GM19351 (cell line): ENCODE measurements around the gene POP4.
A peak's percentile ranks its signal among the peaks of the same experiment; 100 is the strongest.
"Not testable (repeated sequence)": the region's sequence is repeated elsewhere in the genome, so short reads cannot be mapped to it uniquely, and the experiment has no call there.

Experiments used
- ATAC-seq: cut with Tn5 transposase; IDR thresholded peaks from one replicate; pipeline ENCODE4 v1.9.1; 2021; ENCODE audit warnings: mild to moderate bottlenecking, moderate library complexity; ENCODE audit not compliant: unreplicated experiment

POP4 gene, protein sequence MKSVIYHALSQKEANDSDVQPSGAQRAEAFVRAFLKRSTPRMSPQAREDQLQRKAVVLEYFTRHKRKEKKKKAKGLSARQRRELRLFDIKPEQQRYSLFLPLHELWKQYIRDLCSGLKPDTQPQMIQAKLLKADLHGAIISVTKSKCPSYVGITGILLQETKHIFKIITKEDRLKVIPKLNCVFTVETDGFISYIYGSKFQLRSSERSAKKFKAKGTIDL

DNA sequence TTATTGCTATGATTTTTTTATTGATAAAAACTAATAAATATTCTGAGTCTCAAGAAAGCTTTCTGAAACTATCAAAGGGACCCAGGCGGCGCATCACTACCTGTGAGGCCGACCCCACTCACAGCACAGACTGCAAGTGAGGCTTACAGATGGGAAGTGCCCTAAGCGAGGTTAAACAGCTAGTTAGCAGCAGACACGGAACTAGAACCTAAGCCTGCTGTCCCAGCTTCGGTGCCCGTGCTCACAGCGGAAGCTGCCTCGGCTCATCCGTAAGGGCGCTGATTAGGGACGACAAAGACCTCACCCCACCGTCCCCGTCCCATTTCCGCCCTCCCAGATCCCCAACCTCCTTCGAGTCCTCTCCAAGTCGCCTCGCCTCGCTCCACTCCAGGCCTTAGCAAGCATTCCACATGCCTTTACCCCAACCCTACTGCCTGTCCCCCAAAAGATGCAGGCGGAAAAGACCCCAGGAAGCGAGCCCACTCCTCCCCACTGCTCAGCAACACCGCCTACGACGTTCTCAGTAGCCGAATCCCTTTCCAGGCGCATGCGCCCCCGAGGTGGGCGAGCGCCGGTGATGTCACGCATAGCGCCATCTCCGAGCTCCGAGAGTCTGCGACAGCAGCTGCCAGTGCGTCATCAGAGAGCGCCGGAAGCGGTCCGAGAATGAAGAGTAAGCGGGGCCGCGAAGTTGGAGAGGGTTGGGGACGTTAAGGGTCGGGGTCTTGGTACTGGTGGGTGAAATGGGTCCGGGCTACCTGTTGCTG is at the start of gene POP4:
Gene POP4, plus strand, starts transcription at position 631 of the 767 bp plus-strand sequence. Its CDS starts 36 bp downstream, at position 667.
- ATAC-seq = peak; percentile 49

GRCh38 chr19:29559110-29559509 is 47.0 kb upstream of the POP4 start:
- not testable (repeated sequence) for ATAC-seq

- ATAC-seq = no peak
Observed at GRCh38 chr19:29559743-29560142, 46.3 kb upstream of the POP4 start.

DNA sequence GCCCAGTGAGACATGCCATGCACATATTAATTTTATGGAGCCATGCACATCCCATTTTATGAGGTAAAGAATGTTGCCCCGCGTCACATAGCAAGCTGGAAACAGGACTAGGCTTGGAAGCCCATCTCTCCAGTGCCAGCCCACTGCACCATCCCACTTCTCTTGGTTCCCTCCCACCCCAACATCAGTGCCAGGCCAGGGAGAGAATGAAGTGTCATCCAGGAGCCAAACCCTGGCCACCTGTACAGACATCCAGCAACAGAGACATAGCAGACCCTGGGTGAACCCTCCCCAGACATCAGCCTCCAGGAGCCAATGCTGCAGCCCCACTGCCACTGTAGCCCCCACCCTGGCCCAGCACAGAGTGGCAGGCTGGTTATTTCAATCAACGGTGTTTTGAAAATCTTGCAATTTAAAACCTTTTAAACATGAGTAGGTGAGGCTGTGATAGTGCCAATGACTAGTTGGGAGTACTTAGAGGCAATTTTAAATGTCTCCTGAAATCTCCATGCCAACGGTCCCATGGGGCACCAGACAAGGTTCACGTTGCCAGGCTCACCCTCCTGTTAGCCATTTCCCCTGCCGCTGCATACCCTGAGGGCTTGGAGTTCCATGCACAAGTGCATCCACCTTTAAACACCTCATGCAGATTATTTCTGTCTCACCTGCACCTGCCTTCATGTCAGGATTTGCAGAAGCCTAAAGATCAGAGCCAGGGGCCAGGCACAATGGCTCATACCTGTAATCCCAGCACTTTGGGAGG is 45.6 kb upstream of the POP4 start:
- no peak for ATAC-seq

- ATAC-seq = no peak
Observed at GRCh38 chr19:29561601-29562000, 44.5 kb upstream of the POP4 start.

DNA sequence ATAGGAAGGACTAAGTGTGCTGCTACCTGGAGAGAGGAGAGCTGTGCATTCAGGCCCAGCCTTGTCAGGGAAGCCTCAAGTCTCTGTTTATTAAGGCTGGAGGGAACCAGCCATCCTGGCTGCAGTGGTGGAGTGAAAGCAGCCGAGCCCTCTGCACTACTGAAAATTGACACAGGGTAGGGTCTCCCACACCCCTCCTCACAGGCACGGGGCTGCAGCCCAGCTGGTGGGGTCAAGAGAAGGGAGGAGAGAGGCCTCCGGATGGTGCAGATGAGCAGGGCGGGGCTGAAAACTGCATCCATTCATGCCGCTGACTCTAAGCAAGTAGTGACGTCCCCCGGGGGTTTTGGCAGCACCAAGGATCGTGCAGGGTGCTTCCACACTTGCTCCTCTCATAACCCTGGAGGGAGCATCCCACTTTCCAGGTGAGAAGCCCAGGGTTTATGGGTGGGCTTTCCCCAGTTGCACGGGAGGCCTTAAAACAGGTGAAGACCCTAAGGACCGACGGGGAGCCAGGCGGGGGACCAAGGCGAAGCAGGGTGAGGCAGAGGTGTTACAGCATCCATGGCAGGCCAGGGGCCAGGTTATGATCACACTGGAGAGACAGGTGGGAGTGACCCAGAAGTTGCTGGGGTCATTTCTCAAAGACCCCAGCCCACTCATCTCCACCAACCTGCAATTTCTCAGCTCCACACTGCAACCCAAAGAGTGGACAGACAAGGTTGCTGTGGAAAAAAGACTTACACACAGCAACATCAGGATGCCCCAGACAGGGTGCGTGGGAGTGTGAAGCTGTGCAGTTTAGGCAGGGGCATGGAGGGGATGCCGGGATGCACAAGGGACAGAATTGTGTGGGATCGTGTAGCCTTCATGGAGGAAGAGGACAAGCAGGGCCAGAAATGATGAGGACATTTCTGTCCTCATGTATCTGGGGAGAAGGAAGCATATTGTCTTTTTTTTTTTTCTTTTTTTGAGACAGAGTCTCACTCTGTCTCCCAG is 43.5 kb upstream of the POP4 start:
- ATAC-seq = no peak

GRCh38 chr19:29563486-29564101 is 42.5 kb upstream of the POP4 start:
- no peak for ATAC-seq

DNA sequence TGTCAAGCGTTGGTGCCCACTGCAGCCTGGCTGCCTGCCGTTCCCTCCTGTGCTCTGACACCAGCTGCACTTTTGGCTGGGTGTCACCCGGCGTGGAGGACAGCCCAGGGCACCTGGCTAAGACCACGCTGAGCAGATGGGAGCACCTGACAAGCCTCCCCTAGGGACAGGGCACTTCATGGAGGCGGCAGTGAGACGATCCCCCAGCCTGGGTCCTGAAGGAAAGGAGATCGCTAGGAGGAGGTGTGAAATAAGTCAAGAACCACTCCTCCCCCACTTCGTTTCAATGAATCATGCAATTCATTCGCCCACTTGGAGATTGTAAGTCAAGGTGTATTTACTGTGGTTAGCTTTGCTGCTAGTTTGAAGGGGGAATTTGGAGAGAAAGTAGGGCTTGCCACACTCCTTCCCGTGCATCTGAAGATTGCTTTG is 41.5 kb upstream of the POP4 start:
- no peak for ATAC-seq

DNA sequence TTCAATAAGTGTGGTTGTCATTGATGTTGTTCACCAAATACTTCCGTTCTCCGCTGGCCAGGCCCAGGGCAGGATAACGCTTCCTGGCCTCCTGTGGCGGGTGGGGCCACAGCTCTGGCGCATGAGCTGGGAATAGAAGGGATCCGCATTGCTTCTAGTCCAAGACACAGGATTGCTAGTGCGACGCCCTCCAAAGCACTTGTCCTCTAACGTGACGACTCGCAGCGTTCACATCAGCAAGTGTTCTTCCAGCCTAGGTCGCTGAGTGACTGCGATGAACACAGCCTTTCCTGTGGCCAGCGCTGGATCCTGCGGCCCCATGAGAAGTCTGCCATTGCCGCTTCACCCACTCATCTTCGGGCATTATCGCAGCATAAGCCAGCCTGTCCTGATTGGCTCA is 40.9 kb upstream of the POP4 start:
- ATAC-seq = no peak

GRCh38 chr19:29566496-29567054 is 39.5 kb upstream of the POP4 start:
- no peak for ATAC-seq

GRCh38 chr19:29567366-29567915 is 38.6 kb upstream of the POP4 start:
- no peak for ATAC-seq

GRCh38 chr19:29568036-29569025 is 37.8 kb upstream of the POP4 start:
- no peak for ATAC-seq

GRCh38 chr19:29569038-29569911 is 36.8 kb upstream of the POP4 start:
- no peak for ATAC-seq

GRCh38 chr19:29571181-29571580 is 34.9 kb upstream of the POP4 start:
- no peak for ATAC-seq

- ATAC-seq = no peak
Observed at GRCh38 chr19:29573486-29573885, 32.6 kb upstream of the POP4 start.

DNA sequence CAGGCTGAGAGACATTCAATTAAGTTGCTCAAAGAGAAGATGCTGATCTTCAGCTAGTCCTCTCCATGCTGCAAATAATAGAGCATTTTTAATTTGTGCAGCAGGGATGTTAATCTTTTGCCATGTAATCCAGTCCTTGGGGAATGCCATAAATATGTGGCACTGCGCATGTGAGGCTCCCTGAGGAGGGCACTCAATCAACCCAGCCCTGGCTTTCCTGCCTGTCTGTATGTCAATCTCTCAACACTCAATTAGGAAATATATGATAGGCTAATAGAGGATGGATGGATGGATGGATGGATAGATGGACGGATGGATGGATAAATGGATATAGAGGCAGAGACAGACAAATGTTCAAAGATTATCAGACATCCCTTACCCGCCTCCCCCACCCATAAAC is 31.6 kb upstream of the POP4 start:
- ATAC-seq = no peak

GRCh38 chr19:29576046-29576606 is 30.0 kb upstream of the POP4 start:
- ATAC-seq = no peak
